Ecto neural progenitor cell (in vitro differentiated cells): ENCODE results near the gene CLEC6A.
"Not testable (repeated sequence)": the region's sequence is repeated elsewhere in the genome, so short reads cannot be mapped to it uniquely, and the experiment has no call there.

ENCODE experiments used
- DNase-seq: peaks from one replicate; pipeline ENCODE4 v3.0.0-alpha.2; 2018; ENCODE audit warnings: low spot score

Gene CLEC6A

DNA sequence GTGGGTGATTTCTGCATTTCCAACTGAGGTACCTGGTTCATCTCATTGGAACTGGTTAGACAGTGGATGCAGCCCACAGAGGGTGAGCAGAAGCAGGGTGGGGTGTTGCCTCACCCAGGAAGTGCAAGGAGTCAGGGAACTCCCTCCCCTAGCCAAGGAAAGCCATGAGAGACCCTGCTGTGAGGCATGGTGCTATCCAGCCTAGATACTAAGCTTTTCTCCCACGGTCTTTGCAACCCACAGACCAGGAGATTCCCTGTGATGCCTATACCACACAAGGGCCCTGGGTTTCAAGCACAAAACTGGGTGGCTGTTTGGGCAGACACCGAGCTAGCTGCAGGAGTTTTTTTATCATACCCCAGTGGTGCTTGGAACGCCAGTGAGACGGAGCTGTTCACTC is 39.9 kb downstream of the CLEC6A start:
- not testable (repeated sequence) for DNase-seq

DNA sequence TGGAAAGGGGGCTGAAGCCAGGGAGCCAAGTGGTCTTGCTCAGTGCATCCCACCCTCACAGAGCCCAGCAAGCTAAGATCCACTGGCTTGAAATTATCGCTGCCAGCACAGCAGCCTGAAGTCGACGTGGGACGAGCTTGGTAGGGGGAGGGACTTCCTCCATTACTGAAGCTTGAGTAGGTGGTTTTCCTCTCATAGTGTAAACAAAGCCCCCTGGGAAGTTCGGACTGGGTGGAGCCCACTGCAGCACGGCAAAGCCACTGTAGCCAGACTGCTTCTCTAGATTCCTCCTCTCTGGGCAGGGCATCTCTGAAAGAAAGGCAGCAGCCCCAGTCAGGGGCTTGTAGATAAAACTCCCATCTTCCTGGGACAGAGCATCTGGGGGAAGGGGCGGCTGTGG is 40.3 kb downstream of the CLEC6A start:
- not testable (repeated sequence) for DNase-seq

DNA sequence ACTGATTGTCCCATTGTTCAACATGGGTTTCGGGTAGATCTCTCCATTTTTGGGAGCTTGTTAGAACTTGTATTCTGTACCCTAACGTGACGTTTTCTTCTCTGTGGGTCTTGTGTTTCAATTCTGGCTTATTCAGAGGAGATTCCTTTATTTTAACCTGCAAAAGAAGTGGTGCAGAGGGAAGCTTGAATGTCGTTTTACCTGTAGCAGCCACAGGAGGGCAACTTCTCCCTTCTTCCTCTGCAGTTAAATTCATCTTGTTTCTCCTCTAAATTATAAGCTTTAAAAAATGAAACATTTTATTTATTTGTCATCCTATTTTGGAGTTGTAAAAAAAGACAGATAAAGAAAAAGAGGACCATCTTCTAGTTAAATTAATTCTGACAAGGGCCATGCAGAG is 43.9 kb downstream of the CLEC6A start:
- DNase-seq, result no peak

DNA sequence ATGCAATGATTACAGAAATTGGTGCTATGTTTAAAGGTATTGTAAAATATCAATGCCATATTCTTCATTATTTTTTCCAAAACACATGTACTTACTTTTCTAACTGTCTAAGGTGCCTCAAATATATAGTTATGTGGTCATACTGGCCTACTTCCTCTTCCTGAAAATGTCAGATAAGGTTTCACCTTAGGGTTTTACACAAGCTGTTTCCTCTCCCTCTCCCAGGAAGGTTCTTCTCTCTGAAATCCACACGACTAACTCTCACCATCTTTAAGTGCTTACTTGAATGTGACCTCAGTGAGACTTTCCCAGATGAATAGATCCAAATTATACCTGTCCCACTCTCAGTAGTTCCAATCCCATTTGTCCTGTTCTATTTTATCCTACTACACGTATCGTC is 46.0 kb downstream of the CLEC6A start:
- DNase-seq, result no peak

DNA sequence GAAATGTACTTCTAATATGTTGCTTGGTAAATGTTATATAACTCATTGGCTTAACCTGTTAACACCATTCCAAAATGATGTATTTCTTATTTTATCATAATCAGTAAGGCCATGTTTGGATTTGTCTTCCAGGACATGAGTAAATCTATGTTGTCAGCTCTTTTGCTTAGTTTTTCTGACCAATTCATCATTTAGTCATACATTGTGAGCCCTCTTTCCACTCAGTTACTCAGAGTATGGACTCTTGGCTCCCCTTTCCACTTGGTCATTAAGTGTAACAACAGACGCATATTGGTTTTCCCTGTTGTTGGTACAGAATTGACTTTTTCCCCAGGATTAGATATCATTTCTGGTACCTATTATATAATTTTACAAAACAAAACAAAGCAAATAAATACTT is 48.6 kb downstream of the CLEC6A start:
- no peak for DNase-seq

DNA sequence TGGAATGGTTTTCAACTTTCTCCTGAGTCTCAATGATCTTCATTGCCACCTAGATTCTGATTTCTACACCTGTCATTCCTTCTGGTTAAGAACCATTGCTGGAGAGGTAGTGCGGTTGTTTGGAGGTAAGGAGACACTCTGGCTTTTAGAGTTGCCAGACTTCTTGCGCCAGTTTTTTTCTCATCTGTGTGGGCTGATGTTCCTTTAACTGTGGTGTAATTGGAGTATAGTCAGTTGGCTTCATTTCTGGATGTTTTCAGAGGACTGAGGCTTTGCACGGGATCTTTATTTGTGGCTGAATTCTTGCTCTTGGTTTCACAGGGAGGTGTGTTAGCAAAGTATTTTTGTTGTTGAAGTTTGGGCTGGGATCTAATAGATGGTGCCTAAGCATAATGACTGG is 51.8 kb downstream of the CLEC6A start:
- no peak for DNase-seq

DNA sequence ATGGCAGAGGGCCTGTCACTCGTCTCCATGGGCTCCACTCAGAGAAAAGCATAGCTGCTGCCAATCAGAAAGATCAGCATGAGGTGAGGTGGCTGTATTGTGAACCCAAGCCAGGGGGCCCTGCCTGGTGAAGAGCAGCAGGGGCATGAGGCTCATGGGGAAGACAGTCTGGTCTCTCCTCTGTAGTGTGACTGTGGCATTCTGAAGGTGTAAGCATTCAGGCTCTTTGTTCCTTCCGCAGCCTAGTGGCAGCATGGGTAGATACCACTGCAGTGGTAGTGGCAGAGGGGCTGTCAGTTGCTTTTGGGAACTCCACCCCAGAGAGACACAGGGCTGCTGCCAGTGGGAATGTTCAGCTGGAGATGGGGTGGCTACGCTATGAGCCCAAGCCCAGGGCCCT is 52.5 kb downstream of the CLEC6A start:
- DNase-seq, result no peak

DNA sequence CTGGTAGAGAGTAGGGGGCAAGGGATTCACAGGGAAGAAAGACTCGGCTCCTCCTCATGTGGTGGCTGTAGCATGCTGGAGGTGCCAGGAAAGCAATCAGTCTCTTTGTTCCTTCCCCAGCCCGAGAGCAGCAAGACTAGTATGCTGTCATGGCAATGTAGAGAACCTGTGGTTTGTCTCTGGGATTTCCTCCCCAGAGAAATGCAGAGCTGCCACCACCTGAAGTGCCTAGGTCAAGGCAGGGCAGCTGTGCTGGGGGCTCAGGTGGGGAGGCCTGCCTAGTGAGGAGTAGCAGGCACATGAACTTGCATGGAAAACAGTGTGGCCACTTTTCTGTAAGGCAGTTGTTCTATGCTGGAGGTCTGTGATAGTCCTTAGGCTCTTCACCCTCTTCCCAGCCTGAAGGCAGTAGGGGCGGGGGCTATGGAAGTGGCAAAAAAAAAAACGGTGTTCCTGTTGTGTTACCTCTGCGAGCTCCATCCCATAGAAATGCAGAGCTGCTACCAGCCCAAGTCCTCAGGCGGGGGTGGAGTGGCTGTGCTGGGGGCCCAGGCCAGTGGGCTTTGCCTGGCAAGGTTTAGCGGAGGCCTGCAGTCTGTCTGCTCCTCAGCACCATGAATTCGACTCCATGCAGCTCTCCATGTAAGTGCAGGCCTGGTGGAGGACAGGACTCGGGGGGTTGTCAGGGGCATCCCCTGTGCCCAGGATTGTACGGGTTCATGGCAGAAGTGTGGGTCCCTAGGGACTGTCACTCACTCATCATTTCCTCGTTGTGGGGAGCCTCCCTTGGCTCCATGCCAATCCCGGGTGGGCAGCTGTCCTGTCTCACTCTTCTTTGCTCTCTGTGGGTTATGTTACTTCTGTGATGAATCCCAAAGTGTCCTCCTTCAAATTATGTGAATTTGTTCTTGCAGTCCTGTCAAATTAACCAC is 53.4 kb downstream of the CLEC6A start:
- no peak for DNase-seq

DNA sequence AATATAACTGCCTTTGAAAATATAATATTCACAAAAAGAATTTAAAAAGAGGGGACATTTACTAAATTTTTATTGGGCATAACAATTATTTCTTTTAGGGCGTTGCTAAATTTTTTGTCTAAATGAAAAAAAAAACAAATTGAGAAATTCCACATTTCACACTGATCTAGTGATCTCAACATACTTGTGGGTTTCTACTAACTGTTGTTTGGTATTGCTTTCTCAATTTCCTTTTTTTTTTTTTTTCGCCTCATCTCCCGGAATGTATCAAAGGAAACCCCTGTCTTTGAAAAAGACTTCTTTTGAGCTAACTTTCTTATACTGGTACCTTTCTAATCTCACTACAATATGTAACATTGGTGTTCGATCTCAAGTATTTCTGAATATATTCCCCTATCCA is 57.5 kb downstream of the CLEC6A start, which contains the start of gene CLEC4D:
Gene CLEC4D (plus strand): TSS at position 248 of the 400 bp plus-strand sequence. CDS start 230 bp downstream, outside the sequence.
- no peak for DNase-seq

DNA sequence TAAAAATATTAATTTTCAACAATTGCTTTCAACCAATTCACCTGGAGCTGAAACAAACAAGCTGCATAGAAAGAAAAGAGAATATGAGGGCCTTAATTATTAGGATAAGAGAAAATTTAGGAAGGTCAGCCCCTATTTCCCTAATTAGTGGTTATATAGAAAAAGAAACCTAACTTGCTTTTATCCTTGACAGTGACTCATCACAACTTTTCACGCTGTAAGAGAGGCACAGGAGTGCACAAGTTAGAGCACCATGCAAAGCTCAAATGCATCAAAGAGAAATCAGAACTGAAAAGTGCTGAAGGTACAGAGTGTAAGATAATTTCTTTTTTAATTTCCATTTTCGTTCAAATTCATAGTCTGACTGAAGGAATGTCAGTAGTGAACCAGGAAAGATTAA is 62.2 kb downstream of the CLEC6A start:
- no peak for DNase-seq

DNA sequence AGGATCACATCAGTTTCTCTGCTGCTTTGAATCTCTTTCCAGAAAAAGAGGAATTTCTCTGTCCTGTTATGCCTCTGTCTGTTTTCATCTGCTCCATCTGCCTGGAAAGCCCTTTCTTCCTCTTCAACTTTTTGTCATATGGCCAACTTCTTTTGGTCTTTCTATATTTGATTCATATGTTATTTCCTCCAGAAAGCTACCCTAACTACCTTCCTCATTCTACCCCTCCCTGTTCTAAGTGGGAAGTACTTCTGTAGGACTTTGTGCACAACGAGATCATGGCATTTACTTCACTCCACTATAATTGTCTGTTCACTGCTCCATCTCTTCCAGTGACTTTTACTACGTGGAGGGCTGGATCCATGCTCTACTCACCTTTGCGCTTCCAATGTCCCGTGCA is 63.4 kb downstream of the CLEC6A start:
- DNase-seq, result no peak

DNA sequence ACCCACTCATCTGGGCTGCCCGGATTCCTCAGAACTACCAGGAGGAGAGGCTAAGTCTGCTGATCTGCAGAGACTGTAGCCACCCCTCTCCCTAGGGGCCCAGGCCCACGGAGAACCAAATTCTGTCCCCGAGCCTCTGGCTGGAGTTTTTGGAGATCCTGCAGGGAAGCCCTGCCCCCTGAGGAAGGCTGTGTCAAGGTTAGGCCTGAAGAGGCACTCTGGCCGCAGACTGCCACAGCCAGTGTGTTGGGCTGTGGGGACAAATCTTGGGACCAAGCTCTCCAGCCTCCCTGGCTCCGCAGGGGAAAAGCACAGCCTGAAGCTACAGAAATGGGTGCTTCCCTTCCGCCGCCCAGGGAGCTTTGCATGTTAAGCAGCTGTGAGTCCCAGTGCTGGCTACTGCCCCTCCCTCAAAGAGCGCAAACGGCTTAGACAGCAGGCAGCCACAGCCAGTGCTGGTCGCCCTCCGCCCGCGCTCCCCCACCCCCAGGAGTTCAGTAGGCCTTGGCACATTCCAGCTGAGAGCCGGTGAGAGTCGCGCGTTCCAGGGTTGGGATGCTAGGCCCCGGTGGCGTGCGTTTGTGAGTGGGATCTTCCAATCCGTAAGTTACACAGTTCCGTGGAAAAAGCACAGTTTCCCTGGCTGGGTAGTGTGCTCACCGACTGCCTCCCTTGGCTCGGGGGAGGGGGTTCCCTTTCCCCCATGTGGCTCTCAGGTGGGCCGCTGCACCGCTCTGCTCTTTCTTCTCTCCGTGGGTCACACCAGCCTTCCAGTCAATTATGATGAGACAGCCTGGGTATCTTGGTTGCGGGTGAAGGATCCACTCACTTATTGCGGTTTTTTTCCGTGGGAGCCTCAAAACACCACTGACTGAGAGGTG is 71.7 kb downstream of the CLEC6A start:
- DNase-seq, result peak; percentile 72
